ENCODE data around the gene GLT1D1. TPM values are rescaled to one million over a fixed set of nuclear protein-coding genes. Genes with fewer than 3 reads are reported as not detected.

GLT1D1 gene
- total RNA-seq, 6 experiments from 2014 or later, result not detected

DNA sequence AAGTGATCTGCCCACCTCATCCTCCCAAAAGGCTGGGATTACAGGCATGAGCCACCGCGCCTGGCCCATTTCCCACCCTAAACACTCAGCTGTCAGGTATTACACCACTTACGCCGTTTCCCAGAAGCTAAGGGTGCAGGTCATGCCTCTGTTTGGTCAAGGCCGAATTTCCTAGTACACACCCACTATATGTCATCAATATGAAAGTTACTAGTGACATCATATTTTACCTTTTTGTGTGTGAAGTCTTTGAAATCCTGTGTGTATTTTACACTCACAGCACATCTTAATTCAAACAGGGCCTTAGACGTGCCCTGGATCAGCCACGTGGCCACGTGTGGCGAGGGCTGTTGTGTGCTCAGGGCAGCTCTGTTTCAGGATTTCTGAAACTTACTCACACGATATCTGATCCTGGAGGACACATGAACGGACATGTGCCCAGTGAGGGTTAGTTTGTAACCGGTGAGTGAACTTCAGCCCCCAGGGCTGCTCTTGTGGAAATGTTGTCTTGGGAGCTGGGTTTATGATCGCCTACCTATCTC is 51.8 kb downstream of the GLT1D1 start:
- H3K9me3 Mint-ChIP-seq, result peaks cover 30% of the 10 kb centered on the region
- DNase-seq, result no peak
- peaks cover 9% of the 10 kb centered on the region for H3K36me3 Mint-ChIP-seq (ENCODE audit: low read depth)
- H3K4me1 Mint-ChIP-seq (ENCODE audit: low read depth), result no peaks in the 10 kb centered on the region
- H3K4me3 Mint-ChIP-seq, result no peak overlapping the region
- no peaks in the 10 kb centered on the region for H3K27me3 Mint-ChIP-seq (ENCODE audit: insufficient read depth)
- H3K27ac Mint-ChIP-seq, result no peak overlapping the region
- no peak for TF ChIP-seq CTCF (IDR thresholded peaks at IDR 0.05)

- Mint-ChIP-seq H3K4me1 (ENCODE audit: low read depth) (no peaks in the 10 kb centered on the region), H3K27me3 (ENCODE audit: insufficient read depth) (no peaks in the 10 kb centered on the region), H3K4me3 (no peak overlapping the region), H3K27ac (no peak overlapping the region), H3K36me3 (ENCODE audit: low read depth) (peaks cover 9% of the 10 kb centered on the region), H3K9me3 (peaks cover 32% of the 10 kb centered on the region)
- DNase-seq, result no peak
- no peak for TF ChIP-seq CTCF (IDR thresholded peaks at IDR 0.05)
Observed at GRCh38 chr12:128906485-128907137, 53.3 kb downstream of the GLT1D1 start.

GRCh38 chr12:128908254-128908653 is 55.0 kb downstream of the GLT1D1 start:
- DNase-seq, result no peak

DNA sequence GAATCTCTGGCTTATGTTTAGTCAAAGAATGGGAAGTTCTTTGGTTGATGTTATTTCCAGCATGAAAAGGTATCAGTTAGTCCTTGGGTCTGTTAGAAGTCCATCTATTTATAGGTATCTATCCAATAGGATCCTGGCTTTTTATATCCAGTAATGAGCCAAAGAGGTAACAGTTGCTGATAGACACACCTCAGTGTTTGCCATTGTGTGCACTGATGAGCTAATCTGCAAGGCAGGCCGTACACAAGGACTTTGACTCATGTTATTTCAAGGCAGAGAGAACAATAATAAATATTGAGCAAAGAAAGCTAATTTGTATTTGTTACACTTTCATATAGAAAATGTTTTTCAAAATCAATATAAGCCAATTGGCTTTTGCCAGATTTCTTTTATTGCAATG is 56.4 kb downstream of the GLT1D1 start:
- 0 out of 2 replicates have a peak, but pooled peaks cover 2% of the 10 kb centered on the region for H3K27me3 Mint-ChIP-seq (ENCODE audit: insufficient read depth)

More at GRCh38 chr12:128908254-128908653, 55.0 kb downstream of the GLT1D1 start:
- Mint-ChIP-seq H3K4me1 (ENCODE audit: low read depth) (no peaks in the 10 kb centered on the region), H3K27ac (no peak overlapping the region), H3K36me3 (ENCODE audit: low read depth) (peaks cover 9% of the 10 kb centered on the region), H3K27me3 (ENCODE audit: insufficient read depth) (no peaks in the 10 kb centered on the region), H3K4me3 (no peak overlapping the region), H3K9me3 (peaks cover 33% of the 10 kb centered on the region)
- TF ChIP-seq CTCF (IDR thresholded peaks at IDR 0.05), result no peak

DNA sequence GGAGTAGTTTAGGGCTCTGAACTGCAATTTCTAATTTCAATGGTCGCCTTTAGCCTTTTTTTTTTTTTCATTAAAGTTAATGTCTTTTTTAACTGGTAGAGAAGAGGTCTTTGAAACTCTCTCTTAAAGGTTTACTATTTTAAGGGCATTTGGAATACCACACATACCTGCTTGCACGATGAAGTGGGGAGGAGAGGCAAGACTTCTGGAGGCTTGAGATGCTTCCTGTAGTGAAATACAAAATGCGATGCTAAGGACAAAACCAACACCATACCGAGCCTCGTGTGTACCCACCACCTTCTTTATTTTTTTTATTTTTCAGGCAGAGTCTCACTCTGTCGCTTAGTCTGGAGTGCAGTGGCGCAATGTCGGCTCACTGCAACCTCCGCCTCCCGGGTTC is 57.4 kb downstream of the GLT1D1 start:
- H3K36me3 Mint-ChIP-seq (ENCODE audit: low read depth), result peaks cover 5% of the 10 kb centered on the region; the same call in 1 of the 2 replicates
- no peak for TF ChIP-seq CTCF (IDR thresholded peaks at IDR 0.05)
- no peak overlapping the region for H3K4me3 Mint-ChIP-seq
- no peaks in the 10 kb centered on the region for H3K4me1 Mint-ChIP-seq (ENCODE audit: low read depth)
- no peak overlapping the region for H3K27ac Mint-ChIP-seq
- no peak for DNase-seq
- H3K9me3 Mint-ChIP-seq, result peaks cover 31% of the 10 kb centered on the region
- H3K27me3 Mint-ChIP-seq (ENCODE audit: insufficient read depth), result 0 out of 2 replicates have a peak, but pooled peaks cover 2% of the 10 kb centered on the region

More for the DNA sequence above, 56.4 kb downstream of the GLT1D1 start:
- TF ChIP-seq CTCF (IDR thresholded peaks at IDR 0.05), result no peak
- H3K9me3 Mint-ChIP-seq, result peaks cover 31% of the 10 kb centered on the region
- no peak overlapping the region for H3K4me3 Mint-ChIP-seq
- no peak for DNase-seq
- peaks cover 5% of the 10 kb centered on the region; the same call in 1 of the 2 replicates for H3K36me3 Mint-ChIP-seq (ENCODE audit: low read depth)
- no peak overlapping the region for H3K27ac Mint-ChIP-seq
- H3K4me1 Mint-ChIP-seq (ENCODE audit: low read depth), result no peaks in the 10 kb centered on the region

Measured in HFFc6 (cell line).